SK-MEL-5 (cell line): ENCODE data around the gene FUT7. TPM values are rescaled to one million over a fixed set of nuclear protein-coding genes. Genes with fewer than 3 reads are reported as not detected.

Experiments
- DNase-seq: peaks from one replicate; pipeline ENCODE4 v3.0.0-alpha.2; 2016; ENCODE audit warnings: low read depth, low spot score
- in situ Hi-C: cut with HindIII; loops from 2 replicates; pipeline ENCODE4 v1.10.0; 2016; ENCODE audit warnings: low sequenced_read_pairs, high pct_unique_total_duplicates, low pct_unique_long_range_greater_than_20kb
- total RNA-seq: library from RNA; depleted of rRNA; stranded (reverse); fragments of >200 nt; shearing (Covaris generic); gene quantifications from 2 replicates; pipeline ENCODE4 v1.2.3, GENCODE V29; 2014

The FUT7 gene
- total RNA-seq, 1 experiment from 2014 or later = not detected

GRCh38 chr9:137053944-137054931, 22.4 kb upstream of the FUT7 start, which contains the start of gene ENTPD2:
Gene ENTPD2 (minus strand): TSS chr9:137054061. CDS start chr9:137053997, 64 bp downstream.
- in situ Hi-C loops = no loop called here
- DNase-seq = no peak

- DNase-seq = no peak
- in situ Hi-C loops = no loop called here
Observed at GRCh38 chr9:137052998-137053943, 21.4 kb upstream of the FUT7 start.

GRCh38 chr9:137052293-137052692, 20.4 kb upstream of the FUT7 start:
- DNase-seq = no peak
- in situ Hi-C loops = no loop called here

GRCh38 chr9:137051145-137051724, 19.3 kb upstream of the FUT7 start:
- DNase-seq = no peak

GRCh38 chr9:137050570-137050969, 18.7 kb upstream of the FUT7 start:
- no peak for DNase-seq

More at GRCh38 chr9:137051145-137051724, 19.3 kb upstream of the FUT7 start:
- in situ Hi-C loops = no loop called here

DNA sequence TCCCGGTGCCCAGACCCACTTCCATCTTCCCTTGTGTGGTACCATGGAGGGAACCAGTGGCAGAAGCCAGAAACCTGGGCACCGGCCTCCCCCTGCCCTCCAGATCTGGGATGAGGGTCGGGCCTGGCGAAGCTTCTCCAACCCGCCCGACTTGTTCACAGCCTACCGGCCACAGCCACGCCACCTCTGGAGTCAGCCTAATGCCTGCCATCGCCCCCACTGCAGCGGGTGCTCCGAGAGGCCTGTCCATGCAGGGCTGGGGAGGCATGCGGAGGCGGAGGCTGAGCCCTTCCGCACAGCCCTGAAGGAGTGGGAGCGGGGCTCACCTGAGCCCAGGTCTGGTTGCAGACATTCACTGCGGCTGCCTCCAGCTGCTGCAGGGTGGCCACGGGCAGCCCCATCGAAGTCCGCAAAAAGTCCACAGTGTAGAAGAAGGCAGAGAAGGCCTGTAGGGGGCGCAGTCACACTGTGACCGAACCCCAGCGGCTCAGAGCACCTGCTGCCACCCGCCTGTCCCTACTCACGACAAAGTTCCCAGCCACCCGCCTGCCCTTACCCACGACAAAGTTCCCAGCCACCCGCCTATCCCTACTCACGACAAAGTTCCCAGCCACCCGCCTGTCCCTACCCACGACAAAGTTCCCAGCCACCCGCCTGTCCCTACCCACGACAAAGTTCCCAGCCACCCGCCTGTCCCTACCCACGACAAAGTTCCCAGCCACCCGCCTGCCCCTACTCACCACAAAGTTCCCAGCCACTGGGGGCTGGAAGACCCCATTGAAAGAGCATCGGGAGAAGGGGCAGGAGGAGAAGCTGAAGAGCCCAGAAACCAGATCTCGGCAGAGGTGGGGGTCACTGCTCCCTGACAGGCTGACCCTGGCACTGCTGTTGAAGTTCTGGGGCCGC, 17.9 kb upstream of the FUT7 start:
- peak; percentile 66 for DNase-seq
- in situ Hi-C loops = loop anchor here (25.0 kb wide), 1 partner anchor 112 kb away; the partner anchor contains the start of genes C8G and FBXW5

More at GRCh38 chr9:137050570-137050969, 18.7 kb upstream of the FUT7 start:
- in situ Hi-C loops = no loop called here

- in situ Hi-C loops = loop anchor here (25.0 kb wide), 1 partner anchor 112 kb away; the partner anchor contains the start of genes C8G and FBXW5
- DNase-seq = peak; percentile 22
Observed at GRCh38 chr9:137048655-137049543, 17.0 kb upstream of the FUT7 start.

- in situ Hi-C loops = loop anchor here (25.0 kb wide), 1 partner anchor 109 kb away; the partner anchor contains the start of genes C8G and FBXW5
- peak; percentile 76 for DNase-seq
Observed at GRCh38 chr9:137046088-137046787, 14.3 kb upstream of the FUT7 start, which contains the start of gene NPDC1. Gene NPDC1 (minus strand): TSS chr9:137046177. CDS start chr9:137045989, 188 bp downstream.

GRCh38 chr9:137045294-137046087, 13.6 kb upstream of the FUT7 start:
- DNase-seq = no peak
- in situ Hi-C loops = loop anchor here (25.0 kb wide), 1 partner anchor 108 kb away; the partner anchor contains the start of genes C8G and FBXW5

DNA sequence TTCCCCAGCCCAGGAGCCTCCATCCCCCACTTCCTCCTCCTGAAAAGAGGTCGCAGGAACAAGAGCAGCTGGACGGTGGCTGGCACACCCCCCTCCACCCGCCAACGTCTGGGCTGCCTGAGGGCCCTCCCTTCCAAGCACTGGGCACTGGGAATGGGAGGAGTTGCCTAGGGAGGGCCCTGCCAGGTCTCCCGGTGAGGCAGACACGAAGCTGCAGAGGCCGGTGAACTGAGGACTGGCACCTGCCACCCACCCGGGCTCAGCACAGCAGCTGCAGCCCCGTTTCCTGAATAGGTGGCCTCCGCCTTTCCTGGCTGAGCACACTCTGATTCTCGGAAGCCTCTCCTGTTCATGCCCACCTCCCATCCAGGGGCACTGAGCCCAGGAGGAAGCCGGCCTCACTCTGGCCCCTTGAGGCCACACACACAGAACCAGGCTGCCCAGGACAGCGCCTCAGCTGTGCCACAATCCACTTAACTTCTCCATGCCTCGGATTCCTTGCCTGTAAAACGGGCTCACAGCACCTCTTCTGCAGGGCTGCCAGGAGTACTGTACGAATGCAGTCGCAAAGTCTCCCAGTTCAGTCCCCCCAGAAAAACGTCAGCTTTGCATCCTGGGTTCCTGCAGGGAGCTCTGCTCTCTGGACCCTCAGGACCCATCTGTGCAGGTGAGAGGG, 12.8 kb upstream of the FUT7 start:
- no peak for DNase-seq
- in situ Hi-C loops = loop anchor here (25.0 kb wide), 1 partner anchor 107 kb away; the partner anchor contains the start of genes C8G and FBXW5

DNA sequence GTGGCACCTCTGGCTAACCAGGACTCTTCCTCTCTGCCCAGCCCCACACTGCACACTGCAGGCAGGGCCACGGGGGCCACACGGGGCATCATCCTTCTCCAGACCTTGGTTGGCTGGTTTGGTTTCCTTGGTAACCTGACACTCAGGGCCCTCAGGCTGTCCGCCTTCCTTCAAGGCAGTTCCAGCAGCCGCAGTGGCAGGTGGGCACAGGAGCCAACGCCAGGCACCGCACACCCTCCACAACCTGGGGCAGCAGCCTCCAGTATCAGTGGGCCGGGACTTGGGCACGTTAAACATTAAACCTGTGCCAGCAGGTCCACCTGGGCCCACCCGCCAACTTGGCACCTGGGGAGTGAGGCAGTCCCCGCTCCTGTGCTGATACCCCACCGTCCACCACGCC, 12.1 kb upstream of the FUT7 start:
- in situ Hi-C loops = loop anchor here (25.0 kb wide), 1 partner anchor 107 kb away; the partner anchor contains the start of genes C8G and FBXW5
- DNase-seq = no peak

DNA sequence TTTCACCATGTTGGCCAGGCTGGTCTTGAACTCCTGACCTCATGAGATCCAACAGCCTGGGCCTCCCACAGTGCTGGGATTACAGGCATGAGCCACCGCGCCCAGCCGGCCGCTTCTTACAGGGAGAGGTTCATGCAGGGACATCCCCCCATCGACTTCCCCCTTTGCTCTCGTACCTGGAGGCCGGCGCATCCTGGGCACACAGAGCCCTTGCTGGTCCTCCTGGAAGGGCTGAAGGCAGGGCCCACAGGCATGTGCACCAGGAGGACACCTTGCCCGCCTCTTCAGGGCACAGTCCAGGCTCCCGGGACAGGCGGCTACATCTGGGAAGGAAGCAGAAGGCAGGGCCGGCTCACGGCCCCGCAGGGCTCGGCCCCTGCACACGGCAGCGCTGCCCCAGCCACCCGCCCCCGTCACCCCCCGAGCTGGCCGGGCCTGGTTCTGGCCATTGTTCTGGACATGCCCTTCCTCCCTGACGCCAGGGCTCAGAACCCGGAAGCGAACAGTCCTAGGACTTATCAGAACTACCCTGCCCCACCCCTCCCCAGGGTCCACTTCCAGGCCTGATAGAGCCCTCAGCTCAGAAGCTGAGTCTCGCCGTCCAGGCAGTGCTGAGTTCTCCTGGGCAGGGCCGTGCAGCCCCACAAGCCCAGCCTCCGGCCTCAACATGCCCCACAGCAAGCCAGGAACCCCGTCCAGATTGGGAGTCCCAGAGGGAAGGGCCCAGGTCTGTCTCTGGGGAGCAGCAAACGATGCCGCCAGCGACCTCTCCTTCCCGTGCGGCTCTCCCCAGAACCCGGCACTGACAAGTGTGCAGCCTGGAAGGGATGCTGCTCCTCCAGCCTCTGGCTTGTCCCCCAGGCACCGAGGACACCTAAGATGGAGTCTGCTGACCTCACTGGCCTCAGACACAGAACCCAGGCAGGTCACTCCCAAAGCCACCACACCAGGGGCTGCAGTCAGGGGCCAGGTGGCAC, 11.2 kb upstream of the FUT7 start:
- DNase-seq = no peak
- in situ Hi-C loops = loop anchor here (25.0 kb wide), 1 partner anchor 106 kb away; the partner anchor contains the start of genes C8G and FBXW5
